ENCODE data around the gene FAM83G.

DNA sequence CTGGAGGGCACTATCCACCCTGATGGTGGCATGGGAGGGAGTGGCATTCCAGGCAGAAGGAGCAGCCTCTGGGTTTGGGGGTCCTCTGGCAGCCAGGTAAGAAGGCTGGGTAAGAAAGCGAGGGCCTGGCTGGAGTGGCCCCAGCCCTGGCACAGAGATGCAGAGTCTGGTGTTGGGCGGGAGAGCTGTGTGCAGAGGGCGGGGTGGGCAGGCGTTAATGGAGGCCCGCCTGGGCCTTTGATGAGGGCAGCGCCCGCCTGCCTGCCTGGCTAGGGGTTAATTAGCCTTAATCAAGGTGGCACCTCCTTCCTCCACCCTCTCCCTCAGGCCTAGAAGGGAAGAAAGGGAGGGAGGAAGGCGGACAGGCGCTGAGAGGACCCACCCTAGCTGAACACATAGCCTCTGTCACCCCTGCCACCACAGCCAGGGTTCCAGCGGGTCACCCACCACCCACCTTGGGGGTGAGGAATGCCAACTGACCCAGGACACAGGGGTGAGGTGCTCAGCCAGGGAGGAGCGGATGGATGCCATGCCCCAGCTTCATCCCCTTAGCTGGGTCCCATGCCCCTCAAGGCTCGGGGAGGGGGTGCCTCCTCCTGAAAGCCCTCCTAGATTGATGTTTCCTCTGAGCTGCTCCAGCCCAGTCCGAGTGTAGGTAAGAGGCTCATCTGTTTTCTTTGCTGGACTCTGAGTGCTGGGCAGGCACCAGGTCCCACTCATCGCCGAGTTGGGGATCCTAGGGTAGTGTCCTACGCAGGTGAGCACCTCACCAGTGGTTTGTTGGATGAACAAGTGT lies 13.4 kb upstream of the FAM83G start:
- TF ChIP-seq CTCF (conservative IDR thresholded peaks at IDR 0.05; ENCODE audit: low read length): no peak
- no peak for TF ChIP-seq EZH2phosphoT487 (IDR thresholded peaks at IDR 0.05; ENCODE audit: borderline replicate concordance, low read depth, low read length)
